Spleen (tissue), 7 donors: ENCODE measurements around the gene GPATCH2L.

ENCODE experiments used
- POLR2A ChIP-seq, 3 donors: fragments of 450-650 bp; IDR thresholded peaks; one replicate each; pipeline ENCODE4 v1.5.1; 2017; ENCODE audit warnings: antibody characterized with exemption in 3 of 3, mild to moderate bottlenecking in 1 of 3
- POLR2AphosphoS5 ChIP-seq, 3 donors: sonication (generic); formaldehyde crosslinking; IDR thresholded peaks; one replicate each; pipeline ENCODE4 v1.5.1; 2017; ENCODE audit warnings: antibody characterized with exemption in 3 of 3
- TF ChIP-seq, protein P1 (sequence below), 11 experiments: fragments of 200-600 bp in 7 of 11; fragments of 450-650 bp in 4 of 11; sonication (generic) in 4 of 11; IDR thresholded peaks in 8 of 11; conservative IDR thresholded peaks in 3 of 11; 1 replicate in 7 of 11; 2 replicates in 4 of 11; pipeline versions ENCODE4 v1.4.0 to v1.8.0; 2016 to 2021; ENCODE audit warnings: antibody characterized with exemption in 11 of 11, inconsistent platforms in 4 of 11, mild to moderate bottlenecking in 1 of 11
- donor health status: DM: no; HTN: no; CAD: no; lungs with moderate emphysema.
- donor health status: DM: no; HTN: no; CAD: no.
- donor health status: DM: no; HTN: no; CAD: no.

DNA sequence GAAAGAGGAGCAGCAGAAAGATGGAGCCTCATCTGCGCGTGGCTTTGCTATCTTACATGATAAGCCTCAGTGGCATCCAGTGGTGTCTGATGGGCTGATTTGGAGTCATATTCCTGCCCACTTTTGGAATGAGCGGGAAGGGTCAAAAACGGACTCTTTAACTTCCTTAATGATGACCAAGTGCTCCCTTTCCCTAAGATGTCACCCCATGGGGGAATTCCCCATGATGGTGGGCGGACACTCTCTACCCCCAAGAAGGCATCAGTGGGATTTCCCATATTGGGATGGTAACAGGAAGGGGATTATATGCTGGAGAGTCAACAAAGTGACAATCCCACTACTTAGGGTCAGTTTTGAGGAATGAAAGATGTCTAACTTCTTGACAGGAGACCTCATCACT, 110.9 kb downstream of the GPATCH2L start:
- TF ChIP-seq POLR2AphosphoS5 (IDR thresholded peaks at IDR 0.05) (no peak), POLR2A (IDR thresholded peaks at IDR 0.05) (no peak)
- TF ChIP-seq, protein P1, sequence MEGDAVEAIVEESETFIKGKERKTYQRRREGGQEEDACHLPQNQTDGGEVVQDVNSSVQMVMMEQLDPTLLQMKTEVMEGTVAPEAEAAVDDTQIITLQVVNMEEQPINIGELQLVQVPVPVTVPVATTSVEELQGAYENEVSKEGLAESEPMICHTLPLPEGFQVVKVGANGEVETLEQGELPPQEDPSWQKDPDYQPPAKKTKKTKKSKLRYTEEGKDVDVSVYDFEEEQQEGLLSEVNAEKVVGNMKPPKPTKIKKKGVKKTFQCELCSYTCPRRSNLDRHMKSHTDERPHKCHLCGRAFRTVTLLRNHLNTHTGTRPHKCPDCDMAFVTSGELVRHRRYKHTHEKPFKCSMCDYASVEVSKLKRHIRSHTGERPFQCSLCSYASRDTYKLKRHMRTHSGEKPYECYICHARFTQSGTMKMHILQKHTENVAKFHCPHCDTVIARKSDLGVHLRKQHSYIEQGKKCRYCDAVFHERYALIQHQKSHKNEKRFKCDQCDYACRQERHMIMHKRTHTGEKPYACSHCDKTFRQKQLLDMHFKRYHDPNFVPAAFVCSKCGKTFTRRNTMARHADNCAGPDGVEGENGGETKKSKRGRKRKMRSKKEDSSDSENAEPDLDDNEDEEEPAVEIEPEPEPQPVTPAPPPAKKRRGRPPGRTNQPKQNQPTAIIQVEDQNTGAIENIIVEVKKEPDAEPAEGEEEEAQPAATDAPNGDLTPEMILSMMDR (IDR thresholded peaks at IDR 0.05 in 8 of 11, conservative IDR thresholded peaks at IDR 0.05 in 3 of 11), result no peak
